HCT116 (cell line): ENCODE measurements around the gene CUX1. TPM values are rescaled to one million over a fixed set of nuclear protein-coding genes. Genes with fewer than 3 reads are reported as not detected.

Source experiments
- ATAC-seq: fragments of 200-7000 bp; cut with Tn5 transposase; 2 replicates; pipeline ENCODE4 v1.9.1; 2020; ENCODE audit warnings: mild to moderate bottlenecking, moderate library complexity
- BruUV-seq: library from RNA; stranded (reverse); fragments of 400-500 nt; replicated peaks from 2 replicates; lab custom pipeline; 2021; lab: Mats Ljungman, UMichigan
- CTCF ChIA-PET: fragments of 300-600 bp; sonication (Branson Sonifier 250); formaldehyde crosslinking; loops from one replicate; lab custom pipeline; 2021; ENCODE audit warnings: antibody characterized with exemption; lab: Charles Lee
- POLR2A ChIA-PET: fragments of 300-600, 350-600 bp; sonication (Branson Sonifier 250); formaldehyde crosslinking; loops from one replicate; lab custom pipeline; 2021; ENCODE audit warnings: antibody characterized with exemption; lab: Charles Lee
- RAD21 ChIA-PET, 2 experiments: fragments of 300-600 bp; sonication (Branson Sonifier 250); formaldehyde crosslinking; loops; one replicate each; lab custom pipeline; 2023; ENCODE audit warnings: low total read pairs in 2 of 2; ENCODE audit not compliant: uncharacterized antibody in 2 of 2, unreplicated experiment in 2 of 2, low non-redundant PET in 1 of 2; lab: Charles Lee
- DNase-seq: peaks from one replicate; pipeline ENCODE4 v3.0.0-alpha.2; 2010; ENCODE audit warnings: low read depth, low spot score
- H2AFZ ChIP-seq: fragments of 200-600 bp; shearing (Covaris generic), sonication (generic); 2 replicates; pipeline ENCODE4 v1.6.1; 2017; ENCODE audit warnings: low read depth, mixed run types, mixed read lengths, antibody characterized with exemption, low read length; ENCODE audit not compliant: poor library complexity, severe bottlenecking
- H3K27ac ChIP-seq: 2 replicates; pipeline ENCODE4 v1.5.1; 2012; ENCODE audit warnings: low read depth, low read length
- H3K27me3 ChIP-seq: fragments of 200-600 bp; sonication (generic); 2 replicates; pipeline ENCODE4 v1.6.1; 2016; ENCODE audit warnings: mixed run types, low read length, mixed read lengths; ENCODE audit not compliant: insufficient read depth
- H3K36me3 ChIP-seq, 2 experiments: fragments of 200-500 bp in 1 of 2; fragments of 200-600 bp in 1 of 2; sonication (Bioruptor generic) in 1 of 2; sonication (generic) in 1 of 2; 2 replicates each; pipeline versions ENCODE4 v1.5.1 to v1.6.1; 2014 to 2016; ENCODE audit warnings: low read length in 2 of 2, inconsistent platforms in 1 of 2, mixed read lengths in 1 of 2, mixed run types in 1 of 2; ENCODE audit not compliant: insufficient read depth in 2 of 2, control insufficient read depth in 1 of 2
- H3K4me1 ChIP-seq, 2 experiments: fragments of 200-600 bp in 1 of 2; sonication (generic) in 1 of 2; 2 replicates each; pipeline versions ENCODE4 v1.5.1 to v1.6.1; 2012 to 2017; ENCODE audit warnings: low read length in 2 of 2, inconsistent platforms in 1 of 2, mild to moderate bottlenecking in 1 of 2, mixed read lengths in 1 of 2, mixed run types in 1 of 2, moderate library complexity in 1 of 2; ENCODE audit not compliant: insufficient read depth in 2 of 2, control insufficient read depth in 1 of 2
- H3K4me2 ChIP-seq: fragments of 200-600 bp; sonication (generic); 2 replicates; pipeline ENCODE4 v1.6.1; 2017; ENCODE audit warnings: mixed run types, low read length, mixed read lengths
- H3K4me3 ChIP-seq, 2 experiments: fragments of 200-600 bp in 1 of 2; sonication (generic) in 1 of 2; replicated peaks in 1 of 2; 2 replicates each; pipeline ENCODE4 v1.5.1; 2011 to 2016; ENCODE audit warnings: low read length in 2 of 2, control low read depth in 1 of 2, low read depth in 1 of 2, mild to moderate bottlenecking in 1 of 2, mixed read lengths in 1 of 2, mixed run types in 1 of 2
- H3K79me2 ChIP-seq: fragments of 200-600 bp; sonication (generic); 2 replicates; pipeline ENCODE4 v1.6.1; 2017; ENCODE audit warnings: mild to moderate bottlenecking, mixed run types, low read length, moderate library complexity, mixed read lengths; ENCODE audit not compliant: insufficient read depth
- H3K9ac ChIP-seq: fragments of 200-600 bp; sonication (generic); 2 replicates; pipeline ENCODE4 v1.6.1; 2016; ENCODE audit warnings: low read length, mixed read lengths
- H3K9me2 ChIP-seq: fragments of 200-600 bp; sonication (generic), shearing (Covaris generic); 2 replicates; pipeline ENCODE4 v1.6.1; 2017; ENCODE audit warnings: mixed run types, mild to moderate bottlenecking, moderate library complexity; ENCODE audit not compliant: insufficient read depth
- H3K9me3 ChIP-seq, 2 experiments: fragments of 200-500 bp in 1 of 2; fragments of 200-600 bp in 1 of 2; sonication (Bioruptor generic) in 1 of 2; sonication (generic) in 1 of 2; 2 replicates each; pipeline ENCODE4 v1.6.1; 2014 to 2017; ENCODE audit warnings: low read length in 2 of 2, mixed read lengths in 2 of 2, inconsistent platforms in 1 of 2, low read depth in 1 of 2, mild to moderate bottlenecking in 1 of 2, mixed run types in 1 of 2, moderate library complexity in 1 of 2; ENCODE audit not compliant: control insufficient read depth in 1 of 2, insufficient read depth in 1 of 2
- H4K20me1 ChIP-seq: fragments of 200-600 bp; sonication (generic), shearing (Covaris generic); 2 replicates; pipeline ENCODE4 v1.6.1; 2017; ENCODE audit warnings: mixed run types, mild to moderate bottlenecking, moderate library complexity; ENCODE audit not compliant: insufficient read depth
- ATF3 ChIP-seq: IDR thresholded peaks from 2 replicates; pipeline ENCODE4 v1.6.1; 2012
- CTCF ChIP-seq, 3 experiments: fragments of 200-600 bp in 1 of 3; sonication (generic) in 1 of 3; IDR thresholded peaks in 2 of 3; conservative IDR thresholded peaks in 1 of 3; 2 replicates each; pipeline ENCODE4 v1.5.1; 2012 to 2017; ENCODE audit warnings: low read depth in 2 of 3, low read length in 2 of 3, antibody characterized with exemption in 1 of 3, borderline replicate concordance in 1 of 3, control low read depth in 1 of 3, mild to moderate bottlenecking in 1 of 3, mixed read lengths in 1 of 3, mixed run types in 1 of 3, moderate library complexity in 1 of 3; ENCODE audit not compliant: insufficient read depth in 1 of 3
- ELF1 ChIP-seq: IDR thresholded peaks from 2 replicates; pipeline ENCODE4 v1.6.1; 2012; ENCODE audit warnings: low read depth, borderline replicate concordance
- MAX ChIP-seq: IDR thresholded peaks from 2 replicates; pipeline ENCODE4 v1.6.1; 2012
- ZBTB33 ChIP-seq: IDR thresholded peaks from 2 replicates; pipeline ENCODE4 v1.6.1; 2011; ENCODE audit warnings: mild to moderate bottlenecking, low read length, moderate library complexity; ENCODE audit not compliant: insufficient replicate concordance; ENCODE audit errors: extremely low read depth
- ZFX ChIP-seq: fragments of 450-650 bp; IDR thresholded peaks from 2 replicates; pipeline ENCODE4 v1.6.1; 2017
- intact Hi-C: fragments of 100-400 bp; cut with micrococcal nuclease; formaldehyde crosslinking; loops from 2 replicates; pipeline ENCODE4 v1.10.0; 2022
- total RNA-seq: library from RNA; stranded (reverse); gene quantifications from one replicate; pipeline ENCODE4 v1.2.1, GENCODE V29; 2021; ENCODE audit not compliant: unreplicated experiment

Gene CUX1
- total RNA-seq, 1 experiment from 2014 or later, result 68.9 TPM

- Histone ChIP-seq H4K20me1 (no peaks in the 10 kb centered on the region), H3K4me1 (peaks cover 44 to 70% of the 10 kb centered on the region in 2 experiments), H3K4me3 (no peak overlapping the region), H3K27ac (no peak overlapping the region), H3K36me3 (no peaks in the 10 kb centered on the region), H3K4me2 (no peak overlapping the region), H2AFZ (no peak overlapping the region), H3K9me3 (no peaks in the 10 kb centered on the region), H3K27me3 (no peaks in the 10 kb centered on the region), H3K9me2 (no peaks in the 10 kb centered on the region), H3K9ac (no peak overlapping the region), H3K79me2 (peaks cover 96% of the 10 kb centered on the region)
- no peak for ATAC-seq
- no peak for DNase-seq
- RAD21 ChIA-PET, result no interaction called here
- BruUV-seq, result no TSS peak
- CTCF ChIA-PET, result interaction anchor here (2.9 kb wide), 1 partner anchor 9 kb away, joined by 12 read pairs; no protein-coding TSS in a partner anchor
- intact Hi-C loops, result no loop called here
- TF ChIP-seq MAX, result no peak
- TF ChIP-seq ATF3, result no peak
- no peak for TF ChIP-seq ZFX
- no peak for TF ChIP-seq ZBTB33
- no peak for TF ChIP-seq ELF1
- TF ChIP-seq CTCF (IDR thresholded peaks at IDR 0.05 in 2 of 3, conservative IDR thresholded peaks at IDR 0.05 in 1 of 3; ENCODE audit: borderline replicate concordance in 1 of 3, insufficient read depth in 1 of 3, low read depth in 2 of 3, low read length in 2 of 3), result no peak
- POLR2A ChIA-PET, result no interaction called here
These were observed 62.1 kb downstream of the CUX1 start for GRCh38 chr7:101879565-101879964.
